HG03354 (cell line): ENCODE results near the gene KLK15.

Source experiments
- ATAC-seq: cut with Tn5 transposase; IDR thresholded peaks from one replicate; pipeline ENCODE4 v1.9.1; 2021; ENCODE audit warnings: mild to moderate bottlenecking; ENCODE audit not compliant: unreplicated experiment, poor library complexity, severe bottlenecking

KLK15 gene

DNA sequence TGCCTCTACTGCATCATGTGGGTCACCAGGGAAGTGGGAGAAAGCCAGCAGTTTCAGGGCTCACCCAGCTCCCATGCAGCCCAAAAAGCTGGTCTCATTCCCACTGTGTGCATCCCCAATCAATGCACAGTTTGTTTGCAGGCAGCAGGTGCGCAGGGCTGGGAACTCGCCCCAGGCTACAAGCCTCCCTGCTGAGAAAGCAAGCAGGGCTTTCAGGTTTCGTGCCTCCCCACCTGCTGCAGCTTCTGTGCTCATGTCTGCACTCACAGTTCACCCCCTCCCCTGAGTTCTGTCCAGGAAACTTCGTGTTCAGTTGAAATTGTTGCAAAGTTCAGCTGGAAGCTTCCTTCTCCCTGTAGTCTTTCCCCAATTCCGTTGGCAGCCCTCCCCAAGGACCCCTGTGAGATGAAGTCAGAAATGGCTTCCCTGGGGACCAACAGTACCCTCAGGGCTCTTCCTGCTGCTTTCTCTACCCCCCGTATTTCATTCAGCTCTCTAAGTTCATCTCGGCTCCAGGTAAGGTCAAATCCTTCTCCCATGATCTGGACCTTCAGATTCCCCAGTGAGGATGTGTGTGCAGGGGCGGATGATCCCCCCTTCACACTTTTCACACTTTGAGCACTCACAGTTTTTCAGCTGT, 11.0 kb upstream of the KLK15 start:
- no peak for ATAC-seq

GRCh38 chr19:50843701-50844221, 10.4 kb upstream of the KLK15 start:
- ATAC-seq, result no peak

- ATAC-seq, result no peak
Observed at GRCh38 chr19:50843205-50843604, 9.8 kb upstream of the KLK15 start.

GRCh38 chr19:50842130-50842529, 8.8 kb upstream of the KLK15 start:
- no peak for ATAC-seq

GRCh38 chr19:50839712-50840655, 6.6 kb upstream of the KLK15 start:
- no peak for ATAC-seq

DNA sequence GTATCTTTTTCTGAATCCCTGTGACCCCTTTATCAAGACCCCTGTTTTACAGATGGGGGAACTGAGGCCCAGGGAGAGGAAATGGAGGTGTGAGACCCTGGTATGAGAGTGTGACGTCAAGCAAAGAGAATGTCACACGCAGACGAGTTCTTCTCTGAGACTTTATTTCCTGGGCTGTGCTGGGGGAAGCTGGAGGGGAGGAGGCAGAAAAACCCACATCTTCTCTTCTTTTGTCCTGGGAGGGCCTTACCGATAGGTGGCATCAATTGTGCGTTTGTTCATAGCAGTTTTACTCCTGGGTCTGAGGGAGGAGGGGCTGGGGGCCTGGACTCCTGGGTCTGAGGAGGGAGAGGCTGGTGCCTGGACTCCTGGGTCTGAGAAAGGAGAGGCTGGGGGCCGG, 4.9 kb upstream of the KLK15 start:
- ATAC-seq, result no peak

DNA sequence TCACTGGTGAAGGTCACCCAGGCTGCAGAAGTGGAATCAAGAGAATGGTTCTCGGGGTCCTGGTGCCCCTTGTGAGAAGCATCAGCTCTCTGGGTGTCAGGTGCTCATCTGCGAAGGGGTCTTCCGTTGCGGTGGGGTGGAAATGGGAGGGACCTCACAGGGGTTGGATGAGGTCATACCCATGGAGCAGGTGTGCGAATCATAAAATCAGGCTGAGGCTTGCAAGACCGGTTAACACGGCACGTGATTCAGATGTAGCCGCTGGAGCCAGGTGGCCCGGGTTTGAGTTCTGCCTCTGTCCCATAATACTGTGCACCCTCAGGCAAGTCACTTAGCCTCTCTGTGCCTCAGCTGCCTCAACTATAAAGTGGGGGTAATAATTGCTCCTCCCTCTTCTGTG, 3.9 kb upstream of the KLK15 start:
- ATAC-seq, result no peak

DNA sequence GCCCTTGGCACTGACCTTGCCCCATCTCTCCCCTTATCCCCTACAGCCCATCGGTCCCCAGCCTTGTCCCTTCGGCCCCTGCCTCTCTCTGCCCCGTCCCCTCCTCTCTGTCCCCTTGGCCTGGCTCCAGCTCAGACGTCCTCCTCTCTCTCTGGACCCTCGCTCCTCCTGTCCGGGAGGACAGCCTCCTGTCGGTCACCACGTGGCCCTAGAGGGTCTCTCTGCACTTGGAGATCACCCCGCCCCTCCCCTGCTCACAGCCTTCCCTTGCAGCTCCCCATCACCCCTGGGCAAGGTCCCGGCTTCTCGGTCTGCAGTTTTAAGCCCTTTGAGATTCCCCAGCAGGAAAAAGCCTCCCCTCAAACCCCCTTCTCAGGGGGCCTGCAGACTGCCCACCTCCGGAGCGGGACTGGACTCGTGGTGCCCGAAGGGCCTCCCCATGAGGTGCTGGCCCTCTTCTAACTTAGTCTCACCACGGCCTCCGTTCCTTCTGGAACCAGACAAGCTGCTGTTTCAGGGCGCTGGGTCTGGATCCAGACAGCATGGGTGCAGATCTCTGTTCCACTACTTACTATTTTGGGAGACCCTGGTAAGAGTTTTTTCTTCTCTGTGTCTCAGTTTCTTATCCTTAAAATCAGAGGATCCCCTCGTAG, 3.3 kb upstream of the KLK15 start:
- no peak for ATAC-seq

GRCh38 chr19:50835785-50836542, 2.6 kb upstream of the KLK15 start:
- ATAC-seq, result peak; percentile 86

DNA sequence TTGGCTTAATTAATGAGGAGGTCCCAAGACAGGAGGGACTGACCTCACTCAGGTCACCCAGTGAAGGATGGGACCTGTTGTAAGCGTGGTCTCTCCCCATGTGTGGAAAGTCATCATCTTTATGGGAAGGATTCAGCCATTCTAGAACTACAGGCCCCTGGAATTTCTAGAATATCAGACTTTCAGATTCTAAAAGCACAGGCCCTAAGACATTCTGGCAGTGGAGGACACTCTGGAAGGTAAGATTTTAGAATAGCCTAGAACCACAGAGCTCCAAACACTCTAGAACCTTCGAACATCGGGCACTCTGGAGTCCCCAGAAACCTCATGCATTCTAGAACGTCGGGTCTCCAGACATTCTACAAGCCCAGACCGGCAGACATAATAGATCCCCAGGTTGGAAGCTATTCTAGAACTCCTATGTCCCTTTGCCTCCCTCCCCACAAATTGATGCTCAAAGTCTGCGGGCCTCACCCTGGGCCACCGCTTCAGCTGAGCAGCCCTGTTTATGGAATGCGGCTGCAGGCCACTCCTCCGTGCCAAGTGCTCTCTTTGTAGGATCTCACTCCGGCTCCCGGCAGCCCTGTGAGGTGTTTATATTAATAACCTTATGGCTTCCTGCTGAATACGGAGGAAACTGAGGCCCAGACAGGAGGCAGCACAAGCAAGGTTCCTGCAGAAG, 1.9 kb upstream of the KLK15 start:
- no peak for ATAC-seq

- ATAC-seq, result no peak
Observed at GRCh38 chr19:50833802-50834167, 411 bp upstream of the KLK15 start.

GRCh38 chr19:50832666-50833065, 708 bp downstream of the KLK15 start:
- ATAC-seq, result no peak

- ATAC-seq, result no peak
Observed at GRCh38 chr19:50831026-50831396, 2.4 kb downstream of the KLK15 start.

DNA sequence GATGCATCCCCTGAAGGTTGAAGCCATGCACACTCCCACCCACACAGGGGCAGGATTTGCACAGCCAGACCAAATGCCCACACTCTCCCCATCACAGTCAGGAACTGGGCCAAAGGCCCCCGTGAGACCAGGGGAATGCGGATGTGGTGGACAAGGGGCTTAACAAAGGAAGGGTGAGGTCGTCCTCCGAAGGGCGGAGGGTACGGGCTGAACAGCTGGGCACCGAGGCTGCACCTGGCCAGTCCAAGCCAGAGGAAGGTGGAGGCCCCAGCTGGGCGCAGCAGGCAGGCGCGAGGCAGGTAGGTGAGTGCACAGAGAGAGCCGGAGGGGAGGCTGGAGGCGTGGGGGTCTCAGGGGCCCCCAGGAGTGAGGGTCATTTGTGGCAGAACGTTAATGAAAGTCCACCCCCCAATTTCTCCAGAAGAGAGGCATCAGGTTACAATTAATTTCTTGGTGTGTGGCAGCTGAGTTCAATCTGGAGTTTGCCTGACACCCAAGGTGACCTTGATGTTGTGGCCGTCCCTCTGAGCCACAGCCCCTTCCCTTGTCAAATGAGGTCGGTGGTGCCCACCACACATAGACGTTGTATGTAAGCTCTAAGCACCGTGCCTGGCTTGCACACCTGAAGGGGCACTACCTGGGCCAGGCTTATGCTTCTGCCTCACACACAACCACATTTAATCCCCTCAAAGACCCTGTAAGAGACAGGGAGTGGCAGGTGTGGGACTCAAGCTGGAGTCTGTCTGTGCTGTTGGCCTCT, 2.9 kb downstream of the KLK15 start:
- no peak for ATAC-seq

- no peak for ATAC-seq
Observed at GRCh38 chr19:50829801-50830200, 3.6 kb downstream of the KLK15 start.

GRCh38 chr19:50827476-50827875, 5.9 kb downstream of the KLK15 start:
- ATAC-seq, result no peak

- no peak for ATAC-seq
Observed at GRCh38 chr19:50826492-50827240, 6.7 kb downstream of the KLK15 start.
